HL-60 (cell line): Measurements from ENCODE around the gene PPP1R9A.

Source experiments
- DNase-seq, 2 experiments: peaks; one replicate each; pipeline ENCODE4 v3.0.0-alpha.2; 2010 to 2020; ENCODE audit warnings: low read depth in 1 of 2, low spot score in 1 of 2
- H3K27ac ChIP-seq: fragments of 250-450 bp; sonication (Bioruptor Pico); replicated peaks from 2 replicates; pipeline ENCODE4 v1.5.1; 2020; ENCODE audit warnings: mild to moderate bottlenecking, moderate library complexity
- H3K27me3 ChIP-seq: fragments of 250-450 bp; sonication (Bioruptor Pico); 2 replicates; pipeline ENCODE4 v1.5.1; 2021; ENCODE audit warnings: mild to moderate bottlenecking, moderate library complexity; ENCODE audit not compliant: insufficient read depth, poor library complexity, severe bottlenecking
- H3K4me3 ChIP-seq: replicated peaks from 2 replicates; pipeline ENCODE4 v1.5.1; 2011; ENCODE audit warnings: mild to moderate bottlenecking, control low read depth, low read length; ENCODE audit not compliant: insufficient read depth
- GABPA ChIP-seq: IDR thresholded peaks from 2 replicates; pipeline ENCODE4 v1.6.1; 2012; ENCODE audit warnings: low read depth
- POLR2AphosphoS5 ChIP-seq: IDR thresholded peaks from 2 replicates; pipeline ENCODE4 v1.6.1; 2012; ENCODE audit warnings: low read depth
- REST ChIP-seq: IDR thresholded peaks from 2 replicates; pipeline ENCODE4 v1.6.1; 2012; ENCODE audit warnings: low read depth; ENCODE audit not compliant: insufficient replicate concordance
- SPI1 ChIP-seq: IDR thresholded peaks from 2 replicates; pipeline ENCODE4 v1.6.1; 2012; ENCODE audit warnings: low read depth, mild to moderate bottlenecking, borderline replicate concordance
- TF ChIP-seq, protein P1 (sequence below): IDR thresholded peaks from one replicate; pipeline ENCODE4 v1.5.1; 2011; ENCODE audit warnings: low read length, control low read depth, inconsistent platforms; ENCODE audit not compliant: insufficient read depth

Gene PPP1R9A

DNA sequence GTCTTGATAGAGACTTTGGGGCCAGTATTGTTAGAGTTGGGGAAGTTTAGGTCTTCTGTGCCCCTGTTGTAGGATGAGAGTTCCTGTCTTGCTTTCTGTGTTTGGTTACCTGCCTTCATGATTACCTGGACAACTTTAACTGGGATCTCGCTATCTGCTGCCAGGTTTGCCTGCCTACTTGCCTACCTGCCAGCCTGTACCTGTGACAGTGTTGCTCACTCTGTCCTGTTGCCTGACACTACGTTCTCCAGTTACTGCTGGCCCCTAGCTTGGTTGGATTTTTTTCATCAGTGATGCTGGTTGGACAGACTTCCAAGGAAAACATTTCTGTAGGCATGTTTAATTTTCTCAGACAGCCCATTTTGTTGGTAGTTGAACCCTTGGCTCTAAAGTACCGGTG lies 48.4 kb downstream of the PPP1R9A start:
- TF ChIP-seq REST (no peak), POLR2AphosphoS5 (no peak), SPI1 (no peak), GABPA (no peak)
- TF ChIP-seq, protein P1, sequence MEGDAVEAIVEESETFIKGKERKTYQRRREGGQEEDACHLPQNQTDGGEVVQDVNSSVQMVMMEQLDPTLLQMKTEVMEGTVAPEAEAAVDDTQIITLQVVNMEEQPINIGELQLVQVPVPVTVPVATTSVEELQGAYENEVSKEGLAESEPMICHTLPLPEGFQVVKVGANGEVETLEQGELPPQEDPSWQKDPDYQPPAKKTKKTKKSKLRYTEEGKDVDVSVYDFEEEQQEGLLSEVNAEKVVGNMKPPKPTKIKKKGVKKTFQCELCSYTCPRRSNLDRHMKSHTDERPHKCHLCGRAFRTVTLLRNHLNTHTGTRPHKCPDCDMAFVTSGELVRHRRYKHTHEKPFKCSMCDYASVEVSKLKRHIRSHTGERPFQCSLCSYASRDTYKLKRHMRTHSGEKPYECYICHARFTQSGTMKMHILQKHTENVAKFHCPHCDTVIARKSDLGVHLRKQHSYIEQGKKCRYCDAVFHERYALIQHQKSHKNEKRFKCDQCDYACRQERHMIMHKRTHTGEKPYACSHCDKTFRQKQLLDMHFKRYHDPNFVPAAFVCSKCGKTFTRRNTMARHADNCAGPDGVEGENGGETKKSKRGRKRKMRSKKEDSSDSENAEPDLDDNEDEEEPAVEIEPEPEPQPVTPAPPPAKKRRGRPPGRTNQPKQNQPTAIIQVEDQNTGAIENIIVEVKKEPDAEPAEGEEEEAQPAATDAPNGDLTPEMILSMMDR: no peak
- Histone ChIP-seq H3K27me3 (no peaks in the 10 kb centered on the region), H3K4me3 (no peak overlapping the region), H3K27ac (no peak overlapping the region)
- no peak for DNase-seq

- Histone ChIP-seq H3K27me3 (no peaks in the 10 kb centered on the region), H3K27ac (no peak overlapping the region), H3K4me3 (no peak overlapping the region)
- no peak for DNase-seq
- TF ChIP-seq REST: no peak
- TF ChIP-seq, protein P1: no peak
- no peak for TF ChIP-seq POLR2AphosphoS5
- no peak for TF ChIP-seq GABPA
- TF ChIP-seq SPI1: no peak
These were observed 49.7 kb downstream of the PPP1R9A start for GRCh38 chr7:94957061-94957460.

DNA sequence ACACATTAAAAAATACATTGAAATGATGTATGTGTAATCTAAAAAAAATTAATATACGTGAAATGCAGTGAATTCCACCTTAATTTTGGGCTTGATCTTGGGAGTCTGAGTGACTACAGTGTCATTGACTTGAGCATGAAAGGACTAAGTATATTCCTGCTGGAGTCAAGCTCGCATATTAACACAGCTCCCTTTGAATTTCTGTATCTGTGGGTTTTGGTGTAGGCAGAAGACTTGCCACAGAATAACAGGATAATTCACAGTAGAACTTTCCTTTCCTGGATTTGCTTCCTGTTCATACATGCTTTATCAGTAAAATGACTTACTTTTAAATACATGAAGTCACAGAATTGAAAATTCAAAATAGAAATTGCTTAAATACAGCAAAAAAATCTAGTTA lies 55.3 kb downstream of the PPP1R9A start:
- no peak for DNase-seq
- TF ChIP-seq SPI1: no peak
- Histone ChIP-seq H3K27me3 (no peaks in the 10 kb centered on the region), H3K4me3 (no peak overlapping the region), H3K27ac (no peak overlapping the region)

- Histone ChIP-seq H3K4me3 (no peak overlapping the region), H3K27ac (no peak overlapping the region), H3K27me3 (no peaks in the 10 kb centered on the region)
- no peak for DNase-seq
- TF ChIP-seq REST (no peak), GABPA (no peak), SPI1 (no peak), POLR2AphosphoS5 (no peak)
- TF ChIP-seq, protein P1: no peak
These were observed 62.2 kb downstream of the PPP1R9A start for GRCh38 chr7:94969434-94970084.
